ENCODE results near the gene TMEM94. TPM values are rescaled to one million over a fixed set of nuclear protein-coding genes. Genes with fewer than 3 reads are reported as not detected.

Gene TMEM94
- total RNA-seq, 4 donors from 2014 or later: 128 to 708 (median 280) TPM

DNA sequence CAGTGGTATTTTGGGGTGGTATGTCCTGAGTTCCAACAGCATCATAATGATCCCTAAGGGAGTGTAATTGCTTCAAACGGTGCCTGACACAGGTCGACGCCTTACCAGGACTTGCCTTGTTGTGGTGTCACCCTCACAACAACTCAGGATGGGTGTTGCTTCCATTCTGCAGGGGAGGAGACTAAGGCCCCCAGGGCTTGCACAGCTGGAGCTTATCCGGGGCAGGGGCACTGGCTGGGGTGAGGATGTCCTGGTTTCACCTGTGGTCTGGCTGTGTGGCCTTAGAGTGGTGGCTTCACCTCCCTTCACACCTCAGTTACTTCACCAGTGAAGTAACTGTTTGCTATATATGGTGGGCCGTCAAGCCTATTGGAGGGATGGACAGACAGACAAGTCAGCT is 92.4 kb downstream of the TMEM94 start:
- H3K36me3 ChIP-seq: no peaks in the 10 kb centered on the region
- 20 to 50% methylated on average over 1 to 5 of the region's 5 CpGs for WGBS, 2 donors (ENCODE audit: low coverage in 1 of 2)
- DNase-seq: no peak
- no peak overlapping the region for H3K4me3 ChIP-seq
- no peak for TF ChIP-seq POLR2A (IDR thresholded peaks at IDR 0.05)
- no peak for TF ChIP-seq POLR2AphosphoS5 (IDR thresholded peaks at IDR 0.05)
- intact Hi-C loops (cut with DNase I; ENCODE audit: low total_unique reads): no loop called here
- peaks cover 0 to 44% (median 26%) of the 10 kb centered on the region in 4 donors for H3K4me1 ChIP-seq
- H3K9me3 ChIP-seq: no peaks in the 10 kb centered on the region
- in situ Hi-C loops (cut with MboI; ENCODE audit: low pct_ligation_motif_present in 1 of 4, low pct_unique_long_range_greater_than_20kb in 1 of 4, low sequenced_read_pairs in 3 of 4): no loop called here
- H3K27me3 ChIP-seq: no peaks in the 10 kb centered on the region
- H3K27ac ChIP-seq: peak overlapping the region; percentile 93 to 98 (median 95)

Small RNA genes lying within 50 kb of the gene (small RNA-seq; reads per million reads assigned to genes)
- gene RF00019 (0 reads per million in 4 donors), gene RNU6-938P (0 reads per million in 4 donors)

Other genes starting within 250 kb of the TMEM94 start
- gene GGA3, start 195.0 kb upstream of the TMEM94 start, total RNA-seq: 100 to 1,000 TPM in 1 of 4 donors, 10 to 100 TPM in 3; 36.2 to 134 (median 59.0) TPM
- 10 to 100 TPM; 27.1 to 54.0 (median 37.4) TPM for gene MRPS7, start 194.8 kb upstream of the TMEM94 start, total RNA-seq
- 10 to 100 TPM in 3 of 4 donors, 1 to 10 TPM in 1; 9.0 to 44.0 (median 28.6) TPM for gene MIF4GD, start 185.4 kb upstream of the TMEM94 start, total RNA-seq
- 10 to 100 TPM; 12.6 to 49.6 (median 20.7) TPM for gene SLC25A19, start 167.2 kb upstream of the TMEM94 start, total RNA-seq
- 100 to 1,000 TPM; 105 to 183 (median 136) TPM for gene GRB2, start 51.0 kb upstream of the TMEM94 start, total RNA-seq
- gene CASKIN2, start 58.9 kb downstream of the TMEM94 start, total RNA-seq: 100 to 1,000 TPM in 1 of 4 donors, 10 to 100 TPM in 3; 16.5 to 128 (median 24.8) TPM
- gene TSEN54, start 59.9 kb downstream of the TMEM94 start, total RNA-seq: 100 to 1,000 TPM in 1 of 4 donors, 10 to 100 TPM in 3; 36.6 to 105 (median 61.2) TPM
- 1,000 to 10,000 TPM in 1 of 4 donors, 100 to 1,000 TPM in 3; 326 to 1,573 (median 641) TPM for gene LLGL2, start 69.1 kb downstream of the TMEM94 start, total RNA-seq
- gene MYO15B, start 131.2 kb downstream of the TMEM94 start, total RNA-seq: 1,000 to 10,000 TPM in 1 of 4 donors, 100 to 1,000 TPM in 2, 10 to 100 TPM in 1; 59.3 to 1,778 (median 829) TPM
- 10 to 100 TPM in 3 of 4 donors, not detected in 1; 31.3 to 71.4 (median 50.0) TPM for gene SMIM5, start 176.8 kb downstream of the TMEM94 start, total RNA-seq
- gene RECQL5, start 210.5 kb downstream of the TMEM94 start, total RNA-seq: 100 to 1,000 TPM in 2 of 4 donors, 10 to 100 TPM in 2; 25.1 to 129 (median 80.3) TPM
- gene SAP30BP, start 210.7 kb downstream of the TMEM94 start, total RNA-seq: 10 to 100 TPM; 49.0 to 83.8 (median 71.4) TPM